ENCODE results near the gene PCAT7. TPM values are rescaled to one million over a fixed set of nuclear protein-coding genes. Genes with fewer than 3 reads are reported as not detected.
A peak's percentile ranks its signal among the peaks of the same experiment; 100 is the strongest.

PCAT7 gene
- total RNA-seq, 4 donors from 2014 or later, result not detected

- TF ChIP-seq POLR2AphosphoS5 (IDR thresholded peaks at IDR 0.05) (no peak), CTCF (IDR thresholded peaks at IDR 0.05) (no peak), POLR2A (IDR thresholded peaks at IDR 0.05; ENCODE audit: low read depth) (no peak), EP300 (IDR thresholded peaks at IDR 0.05) (no peak)
- Histone ChIP-seq H3K27me3 (no peaks in the 10 kb centered on the region), H3K36me3 (no peaks in the 10 kb centered on the region), H3K4me1 (peaks cover 0 to 4% (median 0%) of the 10 kb centered on the region in 4 donors), H3K9me3 (no peaks in the 10 kb centered on the region), H3K27ac (replicated peaks in 1 of 4) (no peak overlapping the region), H3K4me3 (no peak overlapping the region)
- WGBS, result 92% methylated on average over 7 of the region's 7 CpGs
- intact Hi-C loops (cut with DNase I), result no loop called here
- no peak for DNase-seq (ENCODE audit: extremely low spot score)
These were observed 44.2 kb downstream of the PCAT7 start for GRCh38 chr9:94599102-94599501.

- no peak overlapping the region for H3K27ac ChIP-seq (replicated peaks in 1 of 4)
- no peaks in the 10 kb centered on the region for H3K9me3 ChIP-seq
- H3K4me1 ChIP-seq, result peaks cover 0 to 4% (median 0%) of the 10 kb centered on the region in 4 donors
- H3K4me3 ChIP-seq, result no peak overlapping the region
- intact Hi-C loops (cut with DNase I), result no loop called here
- no peaks in the 10 kb centered on the region for H3K36me3 ChIP-seq
- 94% methylated on average over 4 of the region's 8 CpGs for WGBS
- TF ChIP-seq EP300 (IDR thresholded peaks at IDR 0.05), result no peak
- H3K27me3 ChIP-seq, result peaks cover 0 to 5% (median 0%) of the 10 kb centered on the region in 4 donors
- DNase-seq (ENCODE audit: extremely low spot score), result no peak
These were observed 45.4 kb downstream of the PCAT7 start for GRCh38 chr9:94600258-94600657.

- no peak for DNase-seq (ENCODE audit: extremely low spot score)
- intact Hi-C loops (cut with DNase I), result no loop called here
- TF ChIP-seq POLR2A (IDR thresholded peaks at IDR 0.05; ENCODE audit: low read depth) (no peak), CTCF (IDR thresholded peaks at IDR 0.05) (no peak), EP300 (IDR thresholded peaks at IDR 0.05) (no peak), POLR2AphosphoS5 (IDR thresholded peaks at IDR 0.05) (no peak)
- peaks cover 0 to 4% (median 0%) of the 10 kb centered on the region in 4 donors for H3K4me1 ChIP-seq
- no peak overlapping the region for H3K27ac ChIP-seq (replicated peaks in 1 of 4)
- no peaks in the 10 kb centered on the region for H3K9me3 ChIP-seq
- no peak overlapping the region for H3K4me3 ChIP-seq
- 77% methylated on average over 10 of the region's 10 CpGs for WGBS
- H3K36me3 ChIP-seq, result no peaks in the 10 kb centered on the region
- H3K27me3 ChIP-seq, result peaks cover 0 to 7% (median 0%) of the 10 kb centered on the region in 4 donors
These were observed 45.8 kb downstream of the PCAT7 start for GRCh38 chr9:94600715-94601114.

GRCh38 chr9:94602666-94603065 lies 47.8 kb downstream of the PCAT7 start:
- no peak overlapping the region for H3K27ac ChIP-seq (replicated peaks in 1 of 4)
- peaks cover 0 to 11% (median 0%) of the 10 kb centered on the region in 4 donors for H3K27me3 ChIP-seq
- intact Hi-C loops (cut with DNase I), result no loop called here
- no peaks in the 10 kb centered on the region for H3K36me3 ChIP-seq
- 84% methylated on average over 6 of the region's 6 CpGs for WGBS
- no peak for DNase-seq (ENCODE audit: extremely low spot score)
- H3K4me1 ChIP-seq, result peaks cover 0 to 4% (median 0%) of the 10 kb centered on the region in 4 donors
- H3K4me3 ChIP-seq, result no peak overlapping the region
- TF ChIP-seq POLR2A (IDR thresholded peaks at IDR 0.05; ENCODE audit: low read depth), result no peak
- no peak for TF ChIP-seq EP300 (IDR thresholded peaks at IDR 0.05)
- no peak for TF ChIP-seq CTCF (IDR thresholded peaks at IDR 0.05)
- no peak for TF ChIP-seq POLR2AphosphoS5 (IDR thresholded peaks at IDR 0.05)
- no peaks in the 10 kb centered on the region for H3K9me3 ChIP-seq

- Histone ChIP-seq H3K36me3 (no peaks in the 10 kb centered on the region), H3K4me1 (peaks cover 0 to 4% (median 0%) of the 10 kb centered on the region in 4 donors), H3K9me3 (no peaks in the 10 kb centered on the region), H3K27me3 (peaks cover 0 to 11% (median 0%) of the 10 kb centered on the region in 4 donors), H3K4me3 (no peak overlapping the region), H3K27ac (replicated peaks in 1 of 4) (no peak overlapping the region)
- TF ChIP-seq EP300 (IDR thresholded peaks at IDR 0.05), result no peak
- peak; percentile 21 to 50 (median 31) for TF ChIP-seq CTCF (IDR thresholded peaks at IDR 0.05)
- 28% methylated on average over 18 of the region's 21 CpGs for WGBS
- DNase-seq (ENCODE audit: extremely low spot score), result no peak
- intact Hi-C loops (cut with DNase I), result no loop called here
These were observed 48.6 kb downstream of the PCAT7 start for GRCh38 chr9:94603259-94604160.
